VCaP (cell line): ENCODE results near the gene PSME3IP1.
A peak's percentile ranks its signal among the peaks of the same experiment; 100 is the strongest.

Experiments
- H3K27ac ChIP-seq: fragments of 450-650 bp; 2 replicates; pipeline ENCODE4 v1.5.1; 2017
- TF ChIP-seq, protein P1 (sequence below): fragments of 450-650 bp; conservative IDR thresholded peaks from 2 replicates; pipeline ENCODE4 v1.5.1; 2017; ENCODE audit warnings: mild to moderate bottlenecking, moderate library complexity

The PSME3IP1 gene

DNA sequence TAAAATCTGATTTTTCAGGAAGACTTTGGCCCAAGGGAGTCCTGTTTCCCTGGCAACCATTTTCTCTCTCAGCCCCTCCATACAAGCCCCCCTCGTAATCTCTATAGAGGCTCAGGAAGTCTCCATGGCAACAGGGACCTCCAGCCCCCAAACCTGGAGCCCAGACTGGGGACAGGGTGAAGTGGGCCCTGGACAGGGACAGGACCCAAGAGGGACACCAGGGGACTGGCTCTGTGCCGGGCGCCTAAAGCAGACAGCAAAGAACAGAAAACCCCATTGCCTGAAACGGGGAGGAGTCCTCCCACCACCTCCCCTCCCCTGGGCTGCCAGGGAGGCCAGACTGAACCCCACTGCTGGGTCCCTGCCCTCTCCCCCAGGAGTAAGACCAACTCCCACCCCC is 52.8 kb downstream of the PSME3IP1 start:
- H3K27ac ChIP-seq = no peak overlapping the region
- TF ChIP-seq, protein P1, sequence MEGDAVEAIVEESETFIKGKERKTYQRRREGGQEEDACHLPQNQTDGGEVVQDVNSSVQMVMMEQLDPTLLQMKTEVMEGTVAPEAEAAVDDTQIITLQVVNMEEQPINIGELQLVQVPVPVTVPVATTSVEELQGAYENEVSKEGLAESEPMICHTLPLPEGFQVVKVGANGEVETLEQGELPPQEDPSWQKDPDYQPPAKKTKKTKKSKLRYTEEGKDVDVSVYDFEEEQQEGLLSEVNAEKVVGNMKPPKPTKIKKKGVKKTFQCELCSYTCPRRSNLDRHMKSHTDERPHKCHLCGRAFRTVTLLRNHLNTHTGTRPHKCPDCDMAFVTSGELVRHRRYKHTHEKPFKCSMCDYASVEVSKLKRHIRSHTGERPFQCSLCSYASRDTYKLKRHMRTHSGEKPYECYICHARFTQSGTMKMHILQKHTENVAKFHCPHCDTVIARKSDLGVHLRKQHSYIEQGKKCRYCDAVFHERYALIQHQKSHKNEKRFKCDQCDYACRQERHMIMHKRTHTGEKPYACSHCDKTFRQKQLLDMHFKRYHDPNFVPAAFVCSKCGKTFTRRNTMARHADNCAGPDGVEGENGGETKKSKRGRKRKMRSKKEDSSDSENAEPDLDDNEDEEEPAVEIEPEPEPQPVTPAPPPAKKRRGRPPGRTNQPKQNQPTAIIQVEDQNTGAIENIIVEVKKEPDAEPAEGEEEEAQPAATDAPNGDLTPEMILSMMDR = no peak

DNA sequence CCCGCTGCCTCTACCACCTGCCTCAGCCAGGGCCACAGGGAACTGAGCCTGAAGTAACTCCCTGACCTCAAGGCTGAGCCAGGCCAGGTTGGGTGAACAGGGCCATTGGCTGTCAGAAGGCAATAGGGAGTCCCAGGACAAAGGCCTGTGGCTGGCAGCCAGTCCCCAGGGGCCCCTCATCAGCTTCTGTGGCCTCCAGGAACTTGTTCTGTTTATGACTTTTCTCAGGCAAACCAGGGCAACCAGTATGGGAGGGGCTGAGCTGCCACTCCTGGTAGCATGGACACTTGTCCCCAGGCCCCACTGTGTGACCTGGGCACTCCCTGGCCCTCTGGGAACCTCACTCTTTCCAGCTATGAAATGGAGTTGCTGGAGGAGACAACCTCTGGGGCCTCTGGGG is 53.4 kb downstream of the PSME3IP1 start:
- 0 out of 2 replicates have a peak overlapping the region, but pooled peaks have one; percentile 9 for H3K27ac ChIP-seq

GRCh38 chr16:57131351-57131970 is 54.4 kb downstream of the PSME3IP1 start:
- TF ChIP-seq, protein P1 = no peak
- H3K27ac ChIP-seq = no peak overlapping the region

More for the DNA sequence above, 53.4 kb downstream of the PSME3IP1 start:
- TF ChIP-seq, protein P1 = no peak

- H3K27ac ChIP-seq = no peak overlapping the region
- TF ChIP-seq, protein P1 = no peak
Observed at GRCh38 chr16:57130950-57131321, 54.9 kb downstream of the PSME3IP1 start.

DNA sequence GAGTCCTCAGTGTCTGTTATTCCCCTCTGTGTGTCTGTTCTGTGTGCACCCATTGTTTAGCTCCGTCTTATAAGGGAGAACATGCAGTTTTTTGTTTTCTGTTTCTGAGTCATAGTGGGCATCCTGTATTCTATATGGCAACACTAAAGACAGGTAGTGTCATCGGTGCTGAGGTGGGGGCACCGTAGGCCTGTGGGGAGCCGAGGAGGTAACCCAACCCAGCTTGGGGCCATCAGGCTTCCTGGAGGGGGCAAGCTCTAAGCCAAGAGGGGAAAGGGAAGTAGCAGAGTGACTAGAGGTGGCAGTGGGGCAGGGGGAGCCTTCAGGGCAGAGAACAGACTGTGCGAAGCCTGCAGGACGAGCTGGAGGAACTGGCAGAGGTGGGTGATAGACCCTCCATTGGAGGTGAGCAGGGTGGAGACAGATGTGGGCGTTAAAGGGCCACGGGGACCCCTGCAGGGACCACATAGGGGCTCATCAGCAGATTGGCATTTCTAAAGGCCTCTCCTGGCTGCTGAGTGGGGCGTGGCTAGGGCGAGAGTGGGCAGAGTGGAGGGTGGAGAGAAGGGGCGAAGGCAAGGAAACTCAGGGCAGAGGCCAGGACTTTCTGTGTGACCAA is 57.0 kb downstream of the PSME3IP1 start:
- no peak overlapping the region for H3K27ac ChIP-seq
- TF ChIP-seq, protein P1 = no peak

DNA sequence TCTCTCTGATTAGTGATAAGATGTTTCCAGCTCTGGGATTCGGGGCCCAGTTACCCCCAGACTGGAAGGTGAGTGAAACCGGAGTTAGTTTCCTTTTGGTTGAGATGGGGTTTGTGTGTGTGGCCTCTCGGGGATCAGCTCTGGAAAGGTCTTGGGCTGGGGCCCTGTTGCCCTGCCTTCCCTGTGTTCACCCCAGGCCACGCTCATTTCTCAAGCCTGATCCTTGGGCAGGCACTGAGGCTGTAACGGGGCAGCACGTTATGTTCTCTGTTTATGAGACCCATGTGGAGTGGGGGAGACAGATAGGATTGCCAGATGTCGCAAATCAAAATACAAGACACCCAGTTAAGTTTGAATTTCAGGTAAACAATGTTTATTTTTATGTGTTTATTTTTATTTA is 58.0 kb downstream of the PSME3IP1 start:
- TF ChIP-seq, protein P1 = no peak
- H3K27ac ChIP-seq = no peak overlapping the region

- H3K27ac ChIP-seq = no peak overlapping the region
Observed at GRCh38 chr16:57127037-57127763, 58.6 kb downstream of the PSME3IP1 start.

More at GRCh38 chr16:57127037-57127763, 58.6 kb downstream of the PSME3IP1 start:
- TF ChIP-seq, protein P1 = no peak
